K562 (cell line): Measurements from ENCODE around the gene BAG5. TPM values are rescaled to one million over a fixed set of nuclear protein-coding genes. Genes with fewer than 3 reads are reported as not detected.

ENCODE experiments used
- ATAC-seq: fragments of 200-7000 bp; cut with Tn5 transposase; 3 replicates; pipeline ENCODE4 v1.9.1; 2020; ENCODE audit warnings: moderate library complexity
- BruUV-seq: library from RNA; stranded (reverse); fragments of 400-500 nt; replicated peaks from 2 replicates; lab custom pipeline; 2021; lab: Mats Ljungman, UMichigan
- CTCF ChIA-PET: fragments of 300-600 bp; formaldehyde crosslinking; extraction: SDS; loops from one replicate; lab custom pipeline; 2021; ENCODE audit warnings: low intra/inter-chr PET ratio; lab: Yijun Ruan, JAX
- POLR2A ChIA-PET: fragments of 300-600, 350-650 bp; sonication (Branson Sonifier 250); formaldehyde crosslinking; extraction: SDS; loops from one replicate; lab custom pipeline; 2021; ENCODE audit warnings: antibody characterized with exemption, inconsistent platforms; lab: Yijun Ruan, JAX
- DNase-seq, 4 experiments: peaks; one replicate each; pipeline versions ENCODE4 v3.0.0 to v3.0.0-alpha.2; 2011 to 2018; ENCODE audit warnings: low spot score in 3 of 4, mixed read lengths in 3 of 4; ENCODE audit errors: extremely low read depth in 1 of 4
- FAIRE-seq: peaks from 2 replicates; lab custom pipeline; 2011; peaks lifted over from hg19 to GRCh38; lab: Jason Lieb, UNC
- H2AFZ ChIP-seq: 2 replicates; pipeline ENCODE4 v1.6.0; 2011; ENCODE audit warnings: low read depth, low read length, control low read depth, inconsistent platforms
- H3K27ac ChIP-seq: fragments of 200-600 bp; 3 replicates; pipeline ENCODE4 v1.8.0; 2011; ENCODE audit warnings: low read depth, mild to moderate bottlenecking, control low read depth, inconsistent platforms, low read length, moderate library complexity, mixed read lengths; ENCODE audit errors: extremely low read depth
- H3K27me3 ChIP-seq, 2 experiments: fragments of 300-600 bp in 1 of 2; 2 replicates in 1 of 2; 3 replicates in 1 of 2; pipeline versions ENCODE4 v1.6.0 to v1.8.0; 2011; ENCODE audit warnings: inconsistent platforms in 2 of 2, low read length in 2 of 2, mild to moderate bottlenecking in 1 of 2, mixed read lengths in 1 of 2, moderate library complexity in 1 of 2; ENCODE audit not compliant: control insufficient read depth in 2 of 2, insufficient read depth in 2 of 2
- H3K36me3 ChIP-seq: fragments of 300-600 bp; 3 replicates; pipeline ENCODE4 v1.8.0; 2011; ENCODE audit warnings: mild to moderate bottlenecking, low read length, inconsistent platforms; ENCODE audit not compliant: control insufficient read depth, insufficient read depth
- H3K4me1 ChIP-seq, 2 experiments: fragments of 200-600 bp in 1 of 2; replicated peaks in 1 of 2; 2 replicates in 1 of 2; 3 replicates in 1 of 2; pipeline versions ENCODE4 v1.5.1 to v1.8.0; 2011; ENCODE audit warnings: inconsistent platforms in 2 of 2, low read length in 2 of 2, mild to moderate bottlenecking in 1 of 2, mixed read lengths in 1 of 2, moderate library complexity in 1 of 2; ENCODE audit not compliant: control insufficient read depth in 2 of 2, insufficient read depth in 2 of 2
- H3K4me2 ChIP-seq: 2 replicates; pipeline ENCODE4 v1.6.1; 2011; ENCODE audit warnings: low read length, control low read depth, inconsistent platforms, mixed read lengths; ENCODE audit not compliant: insufficient read depth
- H3K4me3 ChIP-seq: fragments of 200-600 bp; sonication (generic), shearing (Covaris generic); 2 replicates; pipeline ENCODE4 v1.5.1; 2016; ENCODE audit warnings: control low read depth, inconsistent platforms
- H3K79me2 ChIP-seq: fragments of 200-600 bp; 3 replicates; pipeline ENCODE4 v1.8.0; 2011; ENCODE audit warnings: low read length, inconsistent platforms; ENCODE audit not compliant: control insufficient read depth, insufficient read depth
- H3K9ac ChIP-seq, 2 experiments: 2 replicates each; pipeline versions ENCODE4 v1.6.0 to v1.6.1; 2011; ENCODE audit warnings: low read depth in 2 of 2, low read length in 2 of 2, control low read depth in 1 of 2, inconsistent platforms in 1 of 2, mild to moderate bottlenecking in 1 of 2, mixed read lengths in 1 of 2; ENCODE audit not compliant: insufficient read depth in 1 of 2
- H3K9me1 ChIP-seq: one replicate; pipeline ENCODE4 v1.6.0; 2011; ENCODE audit warnings: inconsistent platforms, mild to moderate bottlenecking, low read length, moderate library complexity; ENCODE audit not compliant: control insufficient read depth, insufficient read depth
- H3K9me3 ChIP-seq: replicated peaks from 2 replicates; pipeline ENCODE4 v1.5.1; 2011; ENCODE audit warnings: low read depth, low read length, inconsistent platforms; ENCODE audit not compliant: control insufficient read depth, insufficient read depth
- H4K20me1 ChIP-seq: replicated peaks from 2 replicates; pipeline ENCODE4 v1.6.1; 2011; ENCODE audit warnings: low read length, inconsistent platforms, mixed read lengths; ENCODE audit not compliant: control insufficient read depth, insufficient read depth
- BCL6 ChIP-seq: fragments of 250-450 bp; sonication (Bioruptor Pico); IDR thresholded peaks from 2 replicates; pipeline ENCODE4 v1.4.0; 2020
- CSDE1 ChIP-seq, 2 experiments: fragments of 450-650 bp; IDR thresholded peaks; 2 replicates each; pipeline ENCODE4 v1.6.1; 2016; ENCODE audit warnings: mild to moderate bottlenecking in 1 of 2
- FIP1L1 ChIP-seq: fragments of 200-400 bp; formaldehyde crosslinking; IDR thresholded peaks from 2 replicates; pipeline ENCODE4 v1.6.1; 2018; ENCODE audit warnings: mild to moderate bottlenecking, low read depth, low read length; ENCODE audit not compliant: poor library complexity, severe bottlenecking
- MECOM ChIP-seq: fragments of 250-450 bp; sonication (Bioruptor Pico); IDR thresholded peaks from 2 replicates; pipeline ENCODE4 v1.8.0; 2022; ENCODE audit warnings: inconsistent platforms
- MTA3 ChIP-seq: fragments of 450-650 bp; formaldehyde crosslinking; IDR thresholded peaks from 2 replicates; pipeline ENCODE4 v1.6.1; 2017; ENCODE audit warnings: mild to moderate bottlenecking, borderline replicate concordance
- MYBL2 ChIP-seq, 2 experiments: fragments of 450-650 bp in 1 of 2; sonication (generic) in 1 of 2; formaldehyde crosslinking in 1 of 2; IDR thresholded peaks; 2 replicates each; pipeline versions ENCODE4 v1.6.1 to v1.8.1; 2017 to 2022; ENCODE audit warnings: borderline replicate concordance in 1 of 2, inconsistent platforms in 1 of 2, low read depth in 1 of 2, mild to moderate bottlenecking in 1 of 2, missing genetic modification reagents in 1 of 2, moderate library complexity in 1 of 2
- POU5F1 ChIP-seq: fragments of 150-350 bp; IDR thresholded peaks from 2 replicates; pipeline ENCODE4 v1.6.1; 2014; ENCODE audit warnings: borderline replicate concordance, low read length, low read depth, mild to moderate bottlenecking; ENCODE audit not compliant: partially characterized antibody
- SOX6 ChIP-seq: fragments of 450-650 bp; IDR thresholded peaks from 2 replicates; pipeline ENCODE4 v1.6.1; 2014; ENCODE audit warnings: mild to moderate bottlenecking
- ZNF584 ChIP-seq: fragments of 200-800 bp; sonication (Bioruptor generic); IDR thresholded peaks from 2 replicates; pipeline ENCODE4 v1.6.1; 2016; ENCODE audit warnings: low read depth, mild to moderate bottlenecking, missing genetic modification characterization, missing compliant biosample characterization
- WGBS: fragments of 100-300 bp; shearing (Covaris generic); methylation state at CpG from one replicate; pipeline ENCODE4 v1.1.6; 2016; ENCODE audit warnings: low coverage, mixed read lengths; ENCODE audit not compliant: insufficient coverage; ENCODE audit errors: missing lambda C conversion rate; 5-methylcytosine and 5-hydroxymethylcytosine counted together
- in situ Hi-C: fragments of 300-500 bp; cut with MboI; formaldehyde crosslinking; loops from 4 replicates; pipeline ENCODE4 v1.15.0; 2018; ENCODE audit warnings: inconsistent platforms, mixed read lengths
- intact Hi-C: fragments of 100-400 bp; cut with micrococcal nuclease; formaldehyde crosslinking; loops from 2 replicates; pipeline ENCODE4 v1.14.2; 2022
- polyA plus RNA-seq, 8 experiments: library from polyadenylated mRNA; depleted of rRNA in 4 of 8; stranded (reverse) in 5 of 8; unstranded in 3 of 8; fragments of >200 nt; fragmentation: Nextera tagmentation in 2 of 8; fragmentation: Illumina TruSeq in 1 of 8; extraction: Ambion mirVana in 2 of 8; extraction: Trizol in 1 of 8; gene quantifications; 2 replicates each; pipeline versions ENCODE4 v1.2.1 to v1.2.3, GENCODE V29; 2011 to 2014; ENCODE audit warnings: inconsistent platforms in 1 of 8, missing spikeins in 1 of 8
- total RNA-seq, 7 experiments: library from RNA; depleted of rRNA in 6 of 7; stranded (reverse); fragments of >200 nt in 6 of 7; fragmentation: Illumina TruSeq in 2 of 7; extraction: Trizol in 2 of 7; gene quantifications; 2 replicates each; pipeline versions ENCODE4 v1.2.1 to v1.2.3, GENCODE V29; 2011 to 2021; ENCODE audit warnings: low replicate concordance in 1 of 7
- TF ChIP-seq, protein P1 (sequence below): fragments of 250-450 bp; sonication (Bioruptor Pico); IDR thresholded peaks from 2 replicates; pipeline ENCODE4 v1.5.0; 2021
- TF ChIP-seq, protein P2 (sequence below): fragments of 250-450 bp; sonication (Bioruptor Pico); IDR thresholded peaks from 2 replicates; pipeline ENCODE4 v1.4.0; 2020
- TF ChIP-seq, protein P3 (sequence below): fragments of 450-650 bp; IDR thresholded peaks from 2 replicates; pipeline ENCODE4 v1.6.1; 2018; ENCODE audit not compliant: partially characterized antibody
- TF ChIP-seq, protein P4 (sequence below): fragments of 250-450 bp; sonication (Bioruptor Pico); IDR thresholded peaks from 2 replicates; pipeline ENCODE4 v1.5.0; 2021; ENCODE audit warnings: mild to moderate bottlenecking, moderate library complexity

The BAG5 gene
- total and polyA plus RNA-seq, 9 of the 15 experiments (the other 6 are each of a cell fraction or from before 2014, with no cell fraction given): 7.9 to 21.4 (median 13.2) TPM

DNA sequence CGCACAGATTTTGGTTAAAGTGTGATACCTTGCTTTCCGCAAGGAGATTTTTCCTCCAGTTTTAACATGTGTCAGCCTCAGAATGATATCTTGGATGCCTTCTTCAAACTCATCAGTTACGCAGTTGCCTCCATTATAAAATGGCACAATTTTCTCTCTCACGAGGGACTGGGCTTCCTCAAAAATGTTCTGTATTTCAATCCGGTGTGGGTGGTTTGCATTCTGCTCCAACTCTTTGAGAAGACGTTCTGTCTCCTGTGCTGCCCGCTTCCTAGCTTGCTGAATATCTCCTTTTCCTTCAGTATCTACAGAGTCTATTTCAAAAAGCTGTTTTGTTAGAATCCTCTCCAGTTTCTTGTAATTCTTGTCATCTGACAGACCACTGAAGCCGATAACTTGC lies 1.8 kb downstream of the BAG5 start:
- CTCF ChIA-PET: no interaction called here
- WGBS: 90% methylated on average over 8 of the region's 8 CpGs
- Histone ChIP-seq H3K9me3 (no peaks in the 10 kb centered on the region), H3K27ac (no peak overlapping the region), H4K20me1 (peaks cover 20% of the 10 kb centered on the region; the same call in 1 of the 2 replicates), H2AFZ (no peak overlapping the region), H3K79me2 (peaks cover 69% of the 10 kb centered on the region), H3K27me3 (no peaks in the 10 kb centered on the region), H3K9ac (peak overlapping the region in 1 of 2 experiments; percentile 84; a peak in 1 of 4 replicates), H3K4me2 (peak overlapping the region; percentile 82; the same call in 1 of the 2 replicates), H3K36me3 (peaks cover 37% of the 10 kb centered on the region), H3K9me1 (no peaks in the 10 kb centered on the region), H3K4me3 (peak overlapping the region; percentile 93; the same call in 1 of the 2 replicates), H3K4me1 (peaks cover 3 to 8% of the 10 kb centered on the region in 2 experiments; a peak in 4 of 5 replicates)
- FAIRE-seq (no peak), ATAC-seq (no peak), DNase-seq (no peak)
- no TSS peak for BruUV-seq
- in situ Hi-C loops: no loop called here
- intact Hi-C loops: loop anchor here (5.0 kb wide), 1 partner anchor 43 kb away; no protein-coding TSS in a partner anchor
- POLR2A ChIA-PET: interaction anchor here (0.5 to 1.1 kb wide), 3 partner anchors 32 to 162 kb away, joined by 3 to 4 read pairs (median 3); partner anchors contain the start of gene TRMT61A
- TF ChIP-seq MYBL2 (IDR thresholded peaks at IDR 0.05; ENCODE audit: low read depth) (no peak), MYBL2 (CRISPR knock-in tag; IDR thresholded peaks at IDR 0.05; ENCODE audit: borderline replicate concordance) (no peak), MTA3 (no peak), ZNF584 (CRISPR knock-in tag) (no peak), MECOM (no peak), POU5F1 (no peak), BCL6 (CRISPR knock-in tag) (no peak), CSDE1 (IDR thresholded peaks at IDR 0.05) (no peak), FIP1L1 (no peak), SOX6 (no peak)
- TF ChIP-seq, protein P1, sequence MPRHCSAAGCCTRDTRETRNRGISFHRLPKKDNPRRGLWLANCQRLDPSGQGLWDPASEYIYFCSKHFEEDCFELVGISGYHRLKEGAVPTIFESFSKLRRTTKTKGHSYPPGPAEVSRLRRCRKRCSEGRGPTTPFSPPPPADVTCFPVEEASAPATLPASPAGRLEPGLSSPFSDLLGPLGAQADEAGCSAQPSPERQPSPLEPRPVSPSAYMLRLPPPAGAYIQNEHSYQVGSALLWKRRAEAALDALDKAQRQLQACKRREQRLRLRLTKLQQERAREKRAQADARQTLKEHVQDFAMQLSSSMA (CRISPR knock-in tag): no peak
- TF ChIP-seq, protein P2, sequence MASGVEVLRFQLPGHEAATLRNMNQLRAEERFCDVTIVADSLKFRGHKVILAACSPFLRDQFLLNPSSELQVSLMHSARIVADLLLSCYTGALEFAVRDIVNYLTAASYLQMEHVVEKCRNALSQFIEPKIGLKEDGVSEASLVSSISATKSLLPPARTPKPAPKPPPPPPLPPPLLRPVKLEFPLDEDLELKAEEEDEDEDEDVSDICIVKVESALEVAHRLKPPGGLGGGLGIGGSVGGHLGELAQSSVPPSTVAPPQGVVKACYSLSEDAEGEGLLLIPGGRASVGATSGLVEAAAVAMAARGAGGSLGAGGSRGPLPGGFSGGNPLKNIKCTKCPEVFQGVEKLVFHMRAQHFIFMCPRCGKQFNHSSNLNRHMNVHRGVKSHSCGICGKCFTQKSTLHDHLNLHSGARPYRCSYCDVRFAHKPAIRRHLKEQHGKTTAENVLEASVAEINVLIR (CRISPR knock-in tag): no peak
- TF ChIP-seq, protein P3, sequence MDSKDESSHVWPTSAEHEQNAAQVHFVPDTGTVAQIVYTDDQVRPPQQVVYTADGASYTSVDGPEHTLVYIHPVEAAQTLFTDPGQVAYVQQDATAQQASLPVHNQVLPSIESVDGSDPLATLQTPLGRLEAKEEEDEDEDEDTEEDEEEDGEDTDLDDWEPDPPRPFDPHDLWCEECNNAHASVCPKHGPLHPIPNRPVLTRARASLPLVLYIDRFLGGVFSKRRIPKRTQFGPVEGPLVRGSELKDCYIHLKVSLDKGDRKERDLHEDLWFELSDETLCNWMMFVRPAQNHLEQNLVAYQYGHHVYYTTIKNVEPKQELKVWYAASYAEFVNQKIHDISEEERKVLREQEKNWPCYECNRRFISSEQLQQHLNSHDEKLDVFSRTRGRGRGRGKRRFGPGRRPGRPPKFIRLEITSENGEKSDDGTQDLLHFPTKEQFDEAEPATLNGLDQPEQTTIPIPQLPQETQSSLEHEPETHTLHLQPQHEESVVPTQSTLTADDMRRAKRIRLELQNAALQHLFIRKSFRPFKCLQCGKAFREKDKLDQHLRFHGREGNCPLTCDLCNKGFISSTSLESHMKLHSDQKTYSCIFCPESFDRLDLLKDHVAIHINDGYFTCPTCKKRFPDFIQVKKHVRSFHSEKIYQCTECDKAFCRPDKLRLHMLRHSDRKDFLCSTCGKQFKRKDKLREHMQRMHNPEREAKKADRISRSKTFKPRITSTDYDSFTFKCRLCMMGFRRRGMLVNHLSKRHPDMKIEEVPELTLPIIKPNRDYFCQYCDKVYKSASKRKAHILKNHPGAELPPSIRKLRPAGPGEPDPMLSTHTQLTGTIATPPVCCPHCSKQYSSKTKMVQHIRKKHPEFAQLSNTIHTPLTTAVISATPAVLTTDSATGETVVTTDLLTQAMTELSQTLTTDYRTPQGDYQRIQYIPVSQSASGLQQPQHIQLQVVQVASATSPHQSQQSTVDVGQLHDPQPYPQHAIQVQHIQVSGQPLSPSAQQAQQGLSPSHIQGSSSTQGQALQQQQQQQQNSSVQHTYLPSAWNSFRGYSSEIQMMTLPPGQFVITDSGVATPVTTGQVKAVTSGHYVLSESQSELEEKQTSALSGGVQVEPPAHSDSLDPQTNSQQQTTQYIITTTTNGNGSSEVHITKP: no peak
- TF ChIP-seq, protein P4, sequence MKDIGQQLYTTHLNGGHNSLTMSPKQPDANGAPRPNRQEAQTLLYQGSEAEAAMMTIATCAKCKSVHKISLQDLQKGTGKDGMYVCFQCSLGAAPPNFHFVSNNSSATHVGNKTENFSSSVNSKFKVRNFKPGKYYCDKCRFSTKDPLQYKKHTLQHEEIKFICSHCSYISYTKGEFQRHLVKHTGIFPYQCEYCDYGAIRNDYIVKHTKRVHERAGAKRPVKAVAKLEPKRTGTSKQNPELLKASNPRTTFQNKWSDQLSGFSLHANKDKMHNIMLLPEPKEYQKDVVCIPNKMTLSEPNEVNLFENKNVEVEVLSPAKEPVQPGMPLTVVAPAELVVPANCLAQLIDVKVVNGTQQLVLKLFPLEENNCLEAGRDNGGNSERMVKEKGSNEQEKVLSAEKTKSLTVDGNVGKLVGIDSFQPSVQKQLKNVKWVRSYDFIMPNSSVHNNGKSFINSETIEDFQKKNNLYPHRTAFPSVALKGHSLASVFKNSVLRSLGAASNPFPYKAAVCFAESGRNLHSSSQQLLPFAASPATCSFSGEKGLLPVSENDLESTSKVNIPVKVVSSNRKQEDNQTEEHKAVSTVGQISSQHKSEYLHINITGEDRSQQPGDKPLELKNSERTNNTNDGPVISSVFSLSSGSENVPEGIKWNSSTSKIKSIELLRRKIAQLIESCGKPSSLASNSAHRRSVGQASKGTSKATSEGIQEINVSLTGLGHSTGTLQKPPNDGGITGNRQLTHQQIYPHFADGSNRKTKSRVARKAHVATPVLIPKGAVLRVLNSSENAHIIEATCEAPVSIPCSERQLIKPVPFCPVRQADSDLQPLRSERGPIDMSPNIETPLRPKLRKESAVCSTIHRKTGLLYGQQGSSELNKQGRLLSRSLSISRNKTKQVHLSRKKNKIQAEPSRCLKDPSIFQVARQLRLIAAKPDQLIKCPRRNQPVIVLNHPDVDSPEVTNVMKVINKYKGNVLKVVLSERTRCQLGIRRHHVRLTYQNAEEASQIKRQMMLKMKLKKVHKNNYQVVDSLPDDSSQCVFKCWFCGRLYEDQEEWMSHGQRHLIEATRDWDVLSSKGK (CRISPR knock-in tag): no peak
